Endodermal cell (in vitro differentiated cells): ENCODE results near the gene SFSWAP. TPM values are rescaled to one million over a fixed set of nuclear protein-coding genes. Genes with fewer than 3 reads are reported as not detected.

Source experiments
- DNase-seq: peaks from one replicate; pipeline ENCODE4 v3.0.0-alpha.2; 2017
- H3K27ac ChIP-seq: 2 replicates; pipeline ENCODE4 v1.5.1; 2013; ENCODE audit warnings: mild to moderate bottlenecking, low read depth, low read length, moderate library complexity
- H3K27me3 ChIP-seq: 2 replicates; pipeline ENCODE4 v1.6.1; 2013; ENCODE audit warnings: mild to moderate bottlenecking, low read length, moderate library complexity; ENCODE audit not compliant: insufficient read depth, control insufficient read depth, poor library complexity, severe bottlenecking
- H3K36me3 ChIP-seq: 2 replicates; pipeline ENCODE4 v1.7.0; 2013; ENCODE audit warnings: mild to moderate bottlenecking, low read length, moderate library complexity; ENCODE audit not compliant: control insufficient read depth, insufficient read depth
- H3K4me1 ChIP-seq: one replicate; pipeline ENCODE4 v1.7.0; 2013; ENCODE audit warnings: low read length; ENCODE audit not compliant: control insufficient read depth, insufficient read depth
- H3K4me3 ChIP-seq: 2 replicates; pipeline ENCODE4 v1.5.1; 2013; ENCODE audit warnings: mild to moderate bottlenecking, low read length, moderate library complexity
- H3K9ac ChIP-seq: 2 replicates; pipeline ENCODE4 v1.6.1; 2013; ENCODE audit warnings: mild to moderate bottlenecking, low read length, moderate library complexity; ENCODE audit not compliant: poor library complexity, severe bottlenecking; ENCODE audit errors: extremely low read depth
- H3K9me3 ChIP-seq: 2 replicates; pipeline ENCODE4 v1.6.1; 2013; ENCODE audit warnings: mild to moderate bottlenecking, low read length, moderate library complexity; ENCODE audit not compliant: control insufficient read depth
- H3K27ac Mint-ChIP-seq: 2 replicates; pipeline ENCODE4 v1.8.0; 2020; ENCODE audit warnings: mixed read lengths
- H3K27me3 Mint-ChIP-seq: 2 replicates; pipeline ENCODE4 v1.8.0; 2021; ENCODE audit warnings: mild to moderate bottlenecking, mixed read lengths; ENCODE audit not compliant: insufficient read depth
- H3K36me3 Mint-ChIP-seq: 2 replicates; pipeline ENCODE4 v1.8.0; 2020; ENCODE audit warnings: low read depth, mixed read lengths
- H3K4me1 Mint-ChIP-seq: 2 replicates; pipeline ENCODE4 v1.8.0; 2020; ENCODE audit warnings: mixed read lengths
- H3K4me3 Mint-ChIP-seq: 2 replicates; pipeline ENCODE4 v1.8.0; 2020; ENCODE audit warnings: mild to moderate bottlenecking, moderate library complexity, mixed read lengths
- H3K9me3 Mint-ChIP-seq: 2 replicates; pipeline ENCODE4 v1.8.0; 2020; ENCODE audit warnings: mild to moderate bottlenecking, mixed read lengths
- WGBS, 2 experiments: methylation state at CpG; one replicate each; pipeline versions ENCODE4 v1.1.5 to v1.1.7; 2013; ENCODE audit warnings: missing lambda C conversion rate in 2 of 2, mixed read lengths in 1 of 2; ENCODE audit not compliant: insufficient coverage in 1 of 2, insufficient read length in 1 of 2; 5-methylcytosine and 5-hydroxymethylcytosine counted together
- total RNA-seq, 2 donors: library from RNA; stranded (reverse); fragmentation: NEBNext Ultra II Directional in 1 of 2; extraction: Animal tissue kit (Norgen Biotek cat#: 25700) in 1 of 2; gene quantifications; 2 replicates in 1 of 2; 3 replicates in 1 of 2; pipeline ENCODE4 v1.2.1, GENCODE V29; 2021
- TF ChIP-seq, protein P1 (sequence below): fragments of 200-600 bp; sonication (generic); conservative IDR thresholded peaks from 2 replicates; pipeline ENCODE4 v1.5.0; 2021; ENCODE audit warnings: antibody characterized with exemption, mild to moderate bottlenecking

The SFSWAP gene
- total RNA-seq, 2 donors from 2014 or later = 50.0 to 52.3 TPM

- TF ChIP-seq, protein P1, sequence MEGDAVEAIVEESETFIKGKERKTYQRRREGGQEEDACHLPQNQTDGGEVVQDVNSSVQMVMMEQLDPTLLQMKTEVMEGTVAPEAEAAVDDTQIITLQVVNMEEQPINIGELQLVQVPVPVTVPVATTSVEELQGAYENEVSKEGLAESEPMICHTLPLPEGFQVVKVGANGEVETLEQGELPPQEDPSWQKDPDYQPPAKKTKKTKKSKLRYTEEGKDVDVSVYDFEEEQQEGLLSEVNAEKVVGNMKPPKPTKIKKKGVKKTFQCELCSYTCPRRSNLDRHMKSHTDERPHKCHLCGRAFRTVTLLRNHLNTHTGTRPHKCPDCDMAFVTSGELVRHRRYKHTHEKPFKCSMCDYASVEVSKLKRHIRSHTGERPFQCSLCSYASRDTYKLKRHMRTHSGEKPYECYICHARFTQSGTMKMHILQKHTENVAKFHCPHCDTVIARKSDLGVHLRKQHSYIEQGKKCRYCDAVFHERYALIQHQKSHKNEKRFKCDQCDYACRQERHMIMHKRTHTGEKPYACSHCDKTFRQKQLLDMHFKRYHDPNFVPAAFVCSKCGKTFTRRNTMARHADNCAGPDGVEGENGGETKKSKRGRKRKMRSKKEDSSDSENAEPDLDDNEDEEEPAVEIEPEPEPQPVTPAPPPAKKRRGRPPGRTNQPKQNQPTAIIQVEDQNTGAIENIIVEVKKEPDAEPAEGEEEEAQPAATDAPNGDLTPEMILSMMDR = no peak
- Mint-ChIP-seq H3K36me3 (no peaks in the 10 kb centered on the region), H3K4me1 (no peaks in the 10 kb centered on the region), H3K27ac (no peak overlapping the region), H3K4me3 (no peak overlapping the region), H3K9me3 (no peaks in the 10 kb centered on the region), H3K27me3 (no peaks in the 10 kb centered on the region)
- no peak overlapping the region for H3K27ac ChIP-seq
- no peak for DNase-seq
- 93 to 98% methylated on average over 40 to 46 of the region's 46 CpGs for WGBS, 2 experiments
- no peak overlapping the region for H3K4me3 ChIP-seq
- H3K9me3 ChIP-seq = no peaks in the 10 kb centered on the region
- no peaks in the 10 kb centered on the region for H3K4me1 ChIP-seq
- H3K27me3 ChIP-seq = no peaks in the 10 kb centered on the region
- no peaks in the 10 kb centered on the region for H3K36me3 ChIP-seq
- no peak overlapping the region for H3K9ac ChIP-seq
Measured at GRCh38 chr12:131840643-131841416, 129.9 kb downstream of the SFSWAP start.

- Mint-ChIP-seq H3K27ac (no peak overlapping the region), H3K27me3 (no peaks in the 10 kb centered on the region), H3K36me3 (peaks cover 2% of the 10 kb centered on the region), H3K4me1 (no peaks in the 10 kb centered on the region), H3K9me3 (no peaks in the 10 kb centered on the region), H3K4me3 (no peak overlapping the region)
- Histone ChIP-seq H3K9ac (no peak overlapping the region), H3K9me3 (no peaks in the 10 kb centered on the region), H3K4me1 (no peaks in the 10 kb centered on the region), H3K27me3 (no peaks in the 10 kb centered on the region), H3K27ac (no peak overlapping the region), H3K36me3 (no peaks in the 10 kb centered on the region), H3K4me3 (no peak overlapping the region)
- 94 to 95% methylated on average over 20 to 22 of the region's 22 CpGs for WGBS, 2 experiments
- TF ChIP-seq, protein P1 = no peak
- DNase-seq = no peak
Measured at GRCh38 chr12:131841547-131841946, 130.7 kb downstream of the SFSWAP start.

GRCh38 chr12:131842169-131842568, 131.3 kb downstream of the SFSWAP start:
- Mint-ChIP-seq H3K36me3 (peaks cover 3% of the 10 kb centered on the region), H3K27ac (no peak overlapping the region), H3K27me3 (no peaks in the 10 kb centered on the region), H3K9me3 (no peaks in the 10 kb centered on the region), H3K4me3 (no peak overlapping the region), H3K4me1 (no peaks in the 10 kb centered on the region)
- Histone ChIP-seq H3K27ac (no peak overlapping the region), H3K27me3 (no peaks in the 10 kb centered on the region), H3K36me3 (no peaks in the 10 kb centered on the region), H3K9me3 (no peaks in the 10 kb centered on the region), H3K4me3 (no peak overlapping the region), H3K9ac (no peak overlapping the region), H3K4me1 (no peaks in the 10 kb centered on the region)
- TF ChIP-seq, protein P1 = no peak
- DNase-seq = no peak
- WGBS, 2 experiments = 95 to 96% methylated on average over 8 to 15 of the region's 15 CpGs
